ENCODE data around the gene C5orf15. TPM values are rescaled to one million over a fixed set of nuclear protein-coding genes. Genes with fewer than 3 reads are reported as not detected.

Gene C5orf15
- total RNA-seq, 1 donor from 2014 or later, result 31.1 TPM

DNA sequence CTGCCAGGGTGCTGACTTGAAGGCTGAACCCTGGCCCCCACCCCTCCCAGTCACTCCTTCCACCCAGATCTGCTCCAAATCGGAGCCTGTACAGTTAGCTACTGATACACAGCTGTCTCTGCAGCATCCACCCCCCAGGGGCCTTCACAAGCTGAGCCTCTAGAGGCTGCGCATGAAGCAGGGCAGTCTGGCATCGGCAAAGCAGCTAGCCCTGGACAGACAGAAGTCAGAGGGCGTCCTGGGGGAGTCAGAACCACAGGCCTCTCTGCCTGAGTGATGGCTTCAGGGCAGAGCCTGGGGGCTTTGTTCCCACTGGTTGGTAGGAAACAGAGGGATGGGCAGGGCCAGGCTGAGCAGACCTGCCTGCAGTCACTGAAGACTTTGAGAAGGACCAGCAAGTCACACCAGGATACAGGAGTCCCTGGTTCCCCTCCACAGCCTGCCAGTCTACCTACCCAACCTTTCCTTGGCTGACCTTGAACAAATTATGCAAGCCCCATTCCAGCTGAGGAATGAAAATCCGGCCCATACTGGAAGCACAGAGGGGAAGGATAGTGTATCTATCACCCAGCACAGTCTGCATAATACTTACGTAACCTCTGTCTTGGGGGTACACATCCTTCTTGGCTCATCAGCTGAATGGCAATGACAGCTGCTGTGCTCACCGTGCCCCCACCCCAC, 27.6 kb upstream of the C5orf15 start:
- H3K4me1 ChIP-seq, result peaks cover 78% of the 10 kb centered on the region

DNA sequence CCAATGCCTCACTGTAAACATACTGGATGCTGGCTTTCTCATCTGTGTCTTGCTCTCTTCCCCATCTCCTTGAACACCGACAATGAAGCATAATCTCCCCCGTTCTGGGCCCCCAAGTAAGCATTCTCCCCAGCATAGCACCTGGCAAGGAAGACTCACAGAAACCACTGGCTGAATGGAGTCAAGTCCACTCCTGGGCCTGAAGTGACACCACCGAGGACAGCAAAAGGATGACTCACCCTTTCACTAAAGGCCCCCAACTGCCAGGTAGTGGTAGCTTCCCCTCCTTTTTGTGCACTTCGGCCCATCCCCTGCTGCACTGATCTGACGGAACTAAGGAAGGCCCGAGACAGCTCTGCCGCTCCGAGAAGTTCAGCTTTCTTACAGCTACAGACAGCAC, 26.9 kb upstream of the C5orf15 start:
- TF ChIP-seq, protein P1, sequence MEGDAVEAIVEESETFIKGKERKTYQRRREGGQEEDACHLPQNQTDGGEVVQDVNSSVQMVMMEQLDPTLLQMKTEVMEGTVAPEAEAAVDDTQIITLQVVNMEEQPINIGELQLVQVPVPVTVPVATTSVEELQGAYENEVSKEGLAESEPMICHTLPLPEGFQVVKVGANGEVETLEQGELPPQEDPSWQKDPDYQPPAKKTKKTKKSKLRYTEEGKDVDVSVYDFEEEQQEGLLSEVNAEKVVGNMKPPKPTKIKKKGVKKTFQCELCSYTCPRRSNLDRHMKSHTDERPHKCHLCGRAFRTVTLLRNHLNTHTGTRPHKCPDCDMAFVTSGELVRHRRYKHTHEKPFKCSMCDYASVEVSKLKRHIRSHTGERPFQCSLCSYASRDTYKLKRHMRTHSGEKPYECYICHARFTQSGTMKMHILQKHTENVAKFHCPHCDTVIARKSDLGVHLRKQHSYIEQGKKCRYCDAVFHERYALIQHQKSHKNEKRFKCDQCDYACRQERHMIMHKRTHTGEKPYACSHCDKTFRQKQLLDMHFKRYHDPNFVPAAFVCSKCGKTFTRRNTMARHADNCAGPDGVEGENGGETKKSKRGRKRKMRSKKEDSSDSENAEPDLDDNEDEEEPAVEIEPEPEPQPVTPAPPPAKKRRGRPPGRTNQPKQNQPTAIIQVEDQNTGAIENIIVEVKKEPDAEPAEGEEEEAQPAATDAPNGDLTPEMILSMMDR (IDR thresholded peaks at IDR 0.05), result no peak
- Histone ChIP-seq H3K4me1 (peaks cover 71% of the 10 kb centered on the region), H3K27ac (no peak overlapping the region), H3K4me3 (no peak overlapping the region), H3K9me3 (no peaks in the 10 kb centered on the region), H3K36me3 (peaks cover 10% of the 10 kb centered on the region), H3K27me3 (ENCODE audit: low read depth) (no peaks in the 10 kb centered on the region)
- intact Hi-C loops (cut with DNase I), result no loop called here
- DNase-seq, result no peak
- ATAC-seq, result no peak

More for the DNA sequence above, 27.6 kb upstream of the C5orf15 start:
- Histone ChIP-seq H3K27me3 (ENCODE audit: low read depth) (no peaks in the 10 kb centered on the region), H3K36me3 (peaks cover 7% of the 10 kb centered on the region), H3K27ac (no peak overlapping the region), H3K9me3 (no peaks in the 10 kb centered on the region), H3K4me3 (no peak overlapping the region)
- intact Hi-C loops (cut with DNase I), result no loop called here
- DNase-seq (no peak), ATAC-seq (no peak)
- TF ChIP-seq, protein P1 (IDR thresholded peaks at IDR 0.05), result no peak

DNA sequence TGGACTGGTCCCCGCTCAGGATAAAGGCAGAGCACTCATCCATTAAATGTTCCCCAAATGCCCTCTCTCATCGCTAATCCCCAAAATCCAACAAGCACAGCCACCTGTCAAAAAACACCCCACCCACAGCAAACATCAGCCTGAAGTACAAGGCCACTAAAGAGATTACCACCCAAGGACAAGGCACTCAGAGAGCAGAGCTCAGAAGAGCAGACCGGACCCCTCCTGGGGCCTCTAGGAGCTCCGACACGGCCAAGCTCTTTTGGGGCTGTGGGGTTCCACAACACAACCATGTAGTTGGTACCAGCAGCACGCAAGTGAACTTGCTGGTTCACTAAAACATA, 26.5 kb upstream of the C5orf15 start:
- DNase-seq, result no peak
- Histone ChIP-seq H3K4me3 (no peak overlapping the region), H3K9me3 (no peaks in the 10 kb centered on the region), H3K36me3 (peaks cover 13% of the 10 kb centered on the region), H3K27ac (no peak overlapping the region), H3K4me1 (peaks cover 67% of the 10 kb centered on the region), H3K27me3 (ENCODE audit: low read depth) (no peaks in the 10 kb centered on the region)
- intact Hi-C loops (cut with DNase I), result no loop called here
- ATAC-seq, result no peak
- TF ChIP-seq, protein P1 (IDR thresholded peaks at IDR 0.05), result no peak

DNA sequence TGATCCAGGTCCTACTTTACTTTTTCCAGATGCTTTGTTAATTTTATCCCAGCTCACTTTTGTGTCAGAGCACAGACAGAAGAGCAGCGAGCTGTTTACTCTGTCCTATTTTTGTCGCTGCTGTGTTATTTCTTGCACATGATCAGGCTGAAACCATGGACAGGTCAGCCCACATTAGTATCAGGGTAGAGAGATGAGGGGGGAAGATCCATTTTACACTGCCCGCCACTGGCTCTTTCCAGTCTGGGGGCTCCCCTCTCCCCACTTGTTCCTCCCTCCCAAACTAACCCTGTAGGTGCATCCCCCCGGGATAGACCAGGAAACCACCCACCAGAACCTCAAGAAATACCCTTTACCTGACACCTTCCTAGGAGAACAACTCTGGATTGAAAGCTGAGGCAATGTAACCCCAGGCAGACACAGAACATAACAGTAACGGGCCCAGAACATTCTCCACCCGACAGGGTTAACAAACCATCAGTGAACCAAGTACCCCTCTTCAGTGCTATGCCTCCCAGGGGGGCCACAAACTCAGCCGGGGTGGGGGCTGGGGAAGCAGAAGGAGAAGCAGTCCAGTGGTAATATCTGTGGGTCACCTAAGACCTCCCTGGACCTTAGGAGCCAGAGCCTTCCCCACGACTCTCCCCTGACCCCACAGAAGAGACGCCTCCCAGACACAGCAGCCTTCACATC, 26.0 kb upstream of the C5orf15 start:
- Histone ChIP-seq H3K9me3 (no peaks in the 10 kb centered on the region), H3K27ac (no peak overlapping the region), H3K4me3 (no peak overlapping the region), H3K4me1 (peaks cover 62% of the 10 kb centered on the region), H3K36me3 (peaks cover 19% of the 10 kb centered on the region), H3K27me3 (ENCODE audit: low read depth) (no peaks in the 10 kb centered on the region)
- intact Hi-C loops (cut with DNase I), result no loop called here
- DNase-seq (no peak), ATAC-seq (no peak)
- TF ChIP-seq, protein P1 (IDR thresholded peaks at IDR 0.05), result no peak

DNA sequence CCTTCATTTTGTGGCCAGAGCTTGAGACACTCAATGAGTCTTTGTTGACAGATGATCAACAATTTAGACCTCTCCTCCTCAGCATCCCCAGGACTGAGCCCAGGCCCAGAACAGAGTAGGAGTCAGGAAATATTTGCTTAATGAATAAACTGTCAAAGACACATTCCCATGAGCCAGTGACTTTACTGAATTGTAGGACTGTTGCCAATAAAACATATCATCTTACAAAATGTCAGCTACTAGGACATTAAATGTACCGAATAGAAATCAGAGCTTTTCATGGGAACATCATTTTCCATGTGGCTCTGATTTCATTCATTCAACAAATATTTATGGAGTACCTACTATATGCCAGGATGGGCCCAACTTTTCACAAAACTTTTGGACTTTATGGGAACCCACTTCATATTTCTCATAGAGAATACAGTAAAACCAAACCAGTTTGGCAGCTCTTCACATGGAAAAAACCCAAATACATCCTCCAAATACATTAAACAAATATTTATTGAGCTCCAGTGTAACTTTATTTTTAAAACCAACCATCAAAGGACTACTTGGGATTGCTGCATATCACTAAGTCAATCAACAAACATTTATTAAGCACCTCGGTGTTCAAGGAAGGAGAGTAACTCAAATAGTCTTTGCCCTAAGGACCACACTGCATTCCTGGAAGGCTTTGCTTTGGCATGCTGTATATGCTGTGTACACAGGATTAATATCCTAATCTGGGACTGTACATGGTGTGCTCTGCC, 24.9 kb upstream of the C5orf15 start:
- peaks cover 29% of the 10 kb centered on the region for H3K36me3 ChIP-seq
- DNase-seq (no peak), ATAC-seq (peak; percentile 26 to 31)
- H3K4me1 ChIP-seq, result peaks cover 51% of the 10 kb centered on the region
- H3K27me3 ChIP-seq (ENCODE audit: low read depth), result no peaks in the 10 kb centered on the region
- H3K4me3 ChIP-seq, result no peak overlapping the region
- no peaks in the 10 kb centered on the region for H3K9me3 ChIP-seq
- TF ChIP-seq, protein P1 (IDR thresholded peaks at IDR 0.05), result no peak
- intact Hi-C loops (cut with DNase I), result no loop called here
- H3K27ac ChIP-seq, result no peak overlapping the region

Measured in lower lobe of right lung (tissue), 2 donors.